ENCODE results near the gene SYAP1. TPM values are rescaled to one million over a fixed set of nuclear protein-coding genes. Genes with fewer than 3 reads are reported as not detected.

SYAP1 gene
- total and polyA plus RNA-seq, 10 of the 15 experiments (the other 5 are each of a cell fraction or from before 2014, with no cell fraction given) = 5.9 to 29.9 (median 16.2) TPM

DNA sequence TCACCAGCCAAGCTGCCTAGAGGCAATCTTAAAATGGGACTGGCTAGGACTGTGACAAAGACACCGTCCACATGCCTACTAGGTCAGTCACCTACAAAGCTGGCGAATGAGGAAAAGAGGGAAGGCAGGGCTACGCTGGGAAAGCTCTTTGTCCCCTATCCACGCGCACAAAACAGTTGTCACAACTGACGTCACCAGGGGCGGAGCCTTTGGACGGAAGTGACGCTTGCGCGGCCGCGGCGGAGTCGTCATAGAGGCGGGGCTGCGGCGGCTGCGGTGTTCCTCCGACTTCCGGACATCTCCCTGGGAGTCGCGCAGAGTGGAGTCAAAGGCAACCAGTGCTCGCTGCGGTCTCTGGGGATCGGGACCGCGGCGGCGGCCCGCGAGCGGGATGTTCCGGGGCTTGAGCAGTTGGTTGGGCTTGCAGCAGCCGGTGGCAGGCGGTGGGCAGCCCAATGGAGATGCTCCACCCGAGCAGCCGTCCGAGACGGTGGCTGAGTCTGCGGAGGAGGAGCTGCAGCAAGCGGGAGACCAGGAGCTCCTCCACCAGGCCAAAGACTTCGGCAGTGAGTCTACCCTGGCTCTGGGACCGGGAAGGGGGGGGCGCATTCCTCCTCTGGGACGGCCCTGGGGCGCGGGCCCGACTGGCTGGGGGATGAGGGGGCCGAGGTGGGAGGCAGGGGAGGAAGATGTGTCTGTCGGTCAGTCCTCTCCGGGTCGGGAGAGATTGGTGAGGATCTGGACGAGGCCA, at the start of gene SYAP1 (continued):
- TF ChIP-seq, protein P1, sequence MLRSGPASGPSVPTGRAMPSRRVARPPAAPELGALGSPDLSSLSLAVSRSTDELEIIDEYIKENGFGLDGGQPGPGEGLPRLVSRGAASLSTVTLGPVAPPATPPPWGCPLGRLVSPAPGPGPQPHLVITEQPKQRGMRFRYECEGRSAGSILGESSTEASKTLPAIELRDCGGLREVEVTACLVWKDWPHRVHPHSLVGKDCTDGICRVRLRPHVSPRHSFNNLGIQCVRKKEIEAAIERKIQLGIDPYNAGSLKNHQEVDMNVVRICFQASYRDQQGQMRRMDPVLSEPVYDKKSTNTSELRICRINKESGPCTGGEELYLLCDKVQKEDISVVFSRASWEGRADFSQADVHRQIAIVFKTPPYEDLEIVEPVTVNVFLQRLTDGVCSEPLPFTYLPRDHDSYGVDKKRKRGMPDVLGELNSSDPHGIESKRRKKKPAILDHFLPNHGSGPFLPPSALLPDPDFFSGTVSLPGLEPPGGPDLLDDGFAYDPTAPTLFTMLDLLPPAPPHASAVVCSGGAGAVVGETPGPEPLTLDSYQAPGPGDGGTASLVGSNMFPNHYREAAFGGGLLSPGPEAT (IDR thresholded peaks at IDR 0.05; ENCODE audit: low read depth) = peak; percentile 75
- TF ChIP-seq SREBF1 (IDR thresholded peaks at IDR 0.05; ENCODE audit: low read length) = no peak
- TF ChIP-seq, protein P2, sequence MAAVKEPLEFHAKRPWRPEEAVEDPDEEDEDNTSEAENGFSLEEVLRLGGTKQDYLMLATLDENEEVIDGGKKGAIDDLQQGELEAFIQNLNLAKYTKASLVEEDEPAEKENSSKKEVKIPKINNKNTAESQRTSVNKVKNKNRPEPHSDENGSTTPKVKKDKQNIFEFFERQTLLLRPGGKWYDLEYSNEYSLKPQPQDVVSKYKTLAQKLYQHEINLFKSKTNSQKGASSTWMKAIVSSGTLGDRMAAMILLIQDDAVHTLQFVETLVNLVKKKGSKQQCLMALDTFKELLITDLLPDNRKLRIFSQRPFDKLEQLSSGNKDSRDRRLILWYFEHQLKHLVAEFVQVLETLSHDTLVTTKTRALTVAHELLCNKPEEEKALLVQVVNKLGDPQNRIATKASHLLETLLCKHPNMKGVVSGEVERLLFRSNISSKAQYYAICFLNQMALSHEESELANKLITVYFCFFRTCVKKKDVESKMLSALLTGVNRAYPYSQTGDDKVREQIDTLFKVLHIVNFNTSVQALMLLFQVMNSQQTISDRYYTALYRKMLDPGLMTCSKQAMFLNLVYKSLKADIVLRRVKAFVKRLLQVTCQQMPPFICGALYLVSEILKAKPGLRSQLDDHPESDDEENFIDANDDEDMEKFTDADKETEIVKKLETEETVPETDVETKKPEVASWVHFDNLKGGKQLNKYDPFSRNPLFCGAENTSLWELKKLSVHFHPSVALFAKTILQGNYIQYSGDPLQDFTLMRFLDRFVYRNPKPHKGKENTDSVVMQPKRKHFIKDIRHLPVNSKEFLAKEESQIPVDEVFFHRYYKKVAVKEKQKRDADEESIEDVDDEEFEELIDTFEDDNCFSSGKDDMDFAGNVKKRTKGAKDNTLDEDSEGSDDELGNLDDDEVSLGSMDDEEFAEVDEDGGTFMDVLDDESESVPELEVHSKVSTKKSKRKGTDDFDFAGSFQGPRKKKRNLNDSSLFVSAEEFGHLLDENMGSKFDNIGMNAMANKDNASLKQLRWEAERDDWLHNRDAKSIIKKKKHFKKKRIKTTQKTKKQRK (IDR thresholded peaks at IDR 0.05; ENCODE audit: low read depth, low read length) = no peak
- TF ChIP-seq RCOR1 (conservative IDR thresholded peaks at IDR 0.05; ENCODE audit: low read depth, low read length) = no peak
- TF ChIP-seq ATF7 (IDR thresholded peaks at IDR 0.05; ENCODE audit: low read depth) = peak; percentile 98
- TF ChIP-seq, protein P3, sequence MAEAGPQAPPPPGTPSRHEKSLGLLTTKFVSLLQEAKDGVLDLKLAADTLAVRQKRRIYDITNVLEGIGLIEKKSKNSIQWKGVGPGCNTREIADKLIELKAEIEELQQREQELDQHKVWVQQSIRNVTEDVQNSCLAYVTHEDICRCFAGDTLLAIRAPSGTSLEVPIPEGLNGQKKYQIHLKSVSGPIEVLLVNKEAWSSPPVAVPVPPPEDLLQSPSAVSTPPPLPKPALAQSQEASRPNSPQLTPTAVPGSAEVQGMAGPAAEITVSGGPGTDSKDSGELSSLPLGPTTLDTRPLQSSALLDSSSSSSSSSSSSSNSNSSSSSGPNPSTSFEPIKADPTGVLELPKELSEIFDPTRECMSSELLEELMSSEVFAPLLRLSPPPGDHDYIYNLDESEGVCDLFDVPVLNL (IDR thresholded peaks at IDR 0.05; ENCODE audit: low read depth, low read length) = no peak
- peak; percentile 60; the same call in 1 of the 2 replicates for TF ChIP-seq RB1 (IDR thresholded peaks at IDR 0.05; ENCODE audit: borderline replicate concordance)
- TF ChIP-seq ZNF207 (IDR thresholded peaks at IDR 0.05; ENCODE audit: borderline replicate concordance) = no peak
- TF ChIP-seq CHD1 (IDR thresholded peaks at IDR 0.05; ENCODE audit: low read depth, low read length) = no peak
- TF ChIP-seq, protein P4, sequence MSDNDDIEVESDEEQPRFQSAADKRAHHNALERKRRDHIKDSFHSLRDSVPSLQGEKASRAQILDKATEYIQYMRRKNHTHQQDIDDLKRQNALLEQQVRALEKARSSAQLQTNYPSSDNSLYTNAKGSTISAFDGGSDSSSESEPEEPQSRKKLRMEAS (IDR thresholded peaks at IDR 0.05; ENCODE audit: low read depth, low read length) = no peak
- peak; percentile 74; the same call in 1 of the 2 replicates for TF ChIP-seq GATAD2B (conservative IDR thresholded peaks at IDR 0.05; ENCODE audit: low read depth)
- TF ChIP-seq POU2F2 (IDR thresholded peaks at IDR 0.05; ENCODE audit: borderline replicate concordance, low read depth, low read length) = peak; percentile 46; the same call in 2 of the 3 replicates
